HUES48 (cell line): ENCODE measurements around the gene DOCK8.
"Not testable (repeated sequence)": the region's sequence is repeated elsewhere in the genome, so short reads cannot be mapped to it uniquely, and the experiment has no call there.

Experiments used
- H3K27ac ChIP-seq: one replicate; pipeline ENCODE4 v1.7.0; 2013; ENCODE audit warnings: low read depth, low read length, inconsistent platforms
- H3K27me3 ChIP-seq: 2 replicates; pipeline ENCODE4 v1.6.1; 2013; ENCODE audit warnings: mild to moderate bottlenecking, low read length; ENCODE audit not compliant: control insufficient read depth, insufficient read depth
- H3K36me3 ChIP-seq: 2 replicates; pipeline ENCODE4 v1.6.1; 2013; ENCODE audit warnings: low read length; ENCODE audit not compliant: control insufficient read depth, insufficient read depth
- H3K4me1 ChIP-seq: 2 replicates; pipeline ENCODE4 v1.6.1; 2013; ENCODE audit warnings: mild to moderate bottlenecking, low read length; ENCODE audit not compliant: control insufficient read depth, insufficient read depth
- H3K4me3 ChIP-seq: 2 replicates; pipeline ENCODE4 v1.5.1; 2013; ENCODE audit warnings: mild to moderate bottlenecking, low read depth, low read length
- H3K9ac ChIP-seq: 2 replicates; pipeline ENCODE4 v1.6.1; 2013; ENCODE audit warnings: mild to moderate bottlenecking, low read depth, low read length, moderate library complexity
- H3K9me3 ChIP-seq: 2 replicates; pipeline ENCODE4 v1.6.1; 2013; ENCODE audit warnings: low read length; ENCODE audit not compliant: control insufficient read depth, insufficient read depth

The DOCK8 gene

GRCh38 chr9:227860-228259 lies 13.2 kb downstream of the DOCK8 start:
- H3K4me3 ChIP-seq, result no peak overlapping the region
- H3K9me3 ChIP-seq, result no peaks in the 10 kb centered on the region
- H3K27ac ChIP-seq, result no peak overlapping the region
- no peaks in the 10 kb centered on the region for H3K27me3 ChIP-seq
- H3K36me3 ChIP-seq, result no peaks in the 10 kb centered on the region
- H3K4me1 ChIP-seq, result no peaks in the 10 kb centered on the region
- no peak overlapping the region for H3K9ac ChIP-seq

DNA sequence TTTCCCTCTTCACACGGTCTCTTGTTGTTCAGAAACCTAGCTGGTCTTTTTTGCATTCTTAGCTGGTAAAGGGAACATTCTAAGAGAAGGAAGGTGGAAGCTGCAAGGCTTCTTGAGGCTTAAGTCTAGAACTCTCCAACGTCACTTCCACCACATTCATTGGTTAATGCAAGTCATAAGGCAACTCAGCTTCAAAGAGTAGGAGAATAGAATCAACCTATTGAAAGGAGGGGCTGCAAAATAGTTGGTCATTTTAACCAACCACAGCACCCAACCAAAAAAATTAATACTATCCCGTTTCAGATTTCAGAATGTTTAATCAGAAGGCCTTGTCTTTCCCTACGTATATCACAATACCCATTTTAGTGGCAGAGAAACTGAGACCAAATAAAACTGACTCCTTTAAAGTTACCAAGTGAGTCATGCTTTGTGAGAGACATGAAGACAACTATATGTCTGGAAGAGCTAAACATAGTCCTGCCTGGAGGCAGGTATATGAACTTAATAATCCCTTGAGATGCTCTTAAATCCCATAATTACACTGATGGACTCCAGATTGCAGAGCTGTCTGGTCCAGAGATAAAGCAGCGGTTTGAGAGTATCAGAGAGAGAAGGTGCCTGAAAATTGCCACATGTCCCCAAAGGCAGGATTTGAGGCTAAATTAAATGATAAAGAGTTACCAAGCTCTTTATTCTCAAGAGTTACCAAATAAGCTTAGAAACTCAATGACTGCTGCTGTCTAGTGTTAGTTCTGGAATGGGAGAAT lies 14.4 kb downstream of the DOCK8 start:
- H3K27me3 ChIP-seq, result no peaks in the 10 kb centered on the region
- H3K36me3 ChIP-seq, result no peaks in the 10 kb centered on the region
- no peaks in the 10 kb centered on the region for H3K4me1 ChIP-seq
- no peak overlapping the region for H3K27ac ChIP-seq
- H3K9me3 ChIP-seq, result no peaks in the 10 kb centered on the region
- no peak overlapping the region for H3K4me3 ChIP-seq
- no peak overlapping the region for H3K9ac ChIP-seq

DNA sequence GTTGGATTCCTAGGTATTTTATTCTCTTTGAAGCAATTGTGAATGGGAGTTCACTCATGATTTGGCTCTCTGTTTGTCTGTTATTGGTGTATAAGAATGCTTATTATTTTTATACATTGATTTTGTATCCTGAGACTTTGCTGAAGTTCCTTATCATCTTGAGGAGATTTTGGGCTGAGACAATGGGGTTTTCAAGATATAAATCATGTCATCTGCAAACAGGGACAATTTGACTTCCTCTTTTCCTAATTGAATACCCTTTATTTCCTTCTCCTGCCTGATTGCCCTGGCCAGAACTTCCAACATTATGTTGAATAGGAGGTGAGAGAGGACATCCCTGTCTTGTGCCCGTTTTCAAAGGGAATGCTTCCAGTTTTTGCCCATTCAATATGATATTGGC lies 17.0 kb downstream of the DOCK8 start:
- H3K27me3 ChIP-seq, H3K9me3 ChIP-seq, H3K36me3 ChIP-seq: not testable (repeated sequence)

GRCh38 chr9:233708-234107 lies 19.0 kb downstream of the DOCK8 start:
- not testable (repeated sequence) for H3K27ac ChIP-seq, H3K36me3 ChIP-seq, H3K9ac ChIP-seq, H3K4me3 ChIP-seq, H3K9me3 ChIP-seq, H3K4me1 ChIP-seq, H3K27me3 ChIP-seq

More for the DNA sequence above, 17.0 kb downstream of the DOCK8 start:
- not testable (repeated sequence) for H3K4me1 ChIP-seq, H3K9ac ChIP-seq, H3K27ac ChIP-seq, H3K4me3 ChIP-seq

GRCh38 chr9:237141-237857 lies 22.6 kb downstream of the DOCK8 start:
- no peaks in the 10 kb centered on the region for H3K9me3 ChIP-seq
- no peak overlapping the region for H3K9ac ChIP-seq
- no peak overlapping the region for H3K27ac ChIP-seq
- no peaks in the 10 kb centered on the region for H3K4me1 ChIP-seq
- H3K36me3 ChIP-seq, result no peaks in the 10 kb centered on the region
- no peaks in the 10 kb centered on the region for H3K27me3 ChIP-seq
- H3K4me3 ChIP-seq, result no peak overlapping the region

DNA sequence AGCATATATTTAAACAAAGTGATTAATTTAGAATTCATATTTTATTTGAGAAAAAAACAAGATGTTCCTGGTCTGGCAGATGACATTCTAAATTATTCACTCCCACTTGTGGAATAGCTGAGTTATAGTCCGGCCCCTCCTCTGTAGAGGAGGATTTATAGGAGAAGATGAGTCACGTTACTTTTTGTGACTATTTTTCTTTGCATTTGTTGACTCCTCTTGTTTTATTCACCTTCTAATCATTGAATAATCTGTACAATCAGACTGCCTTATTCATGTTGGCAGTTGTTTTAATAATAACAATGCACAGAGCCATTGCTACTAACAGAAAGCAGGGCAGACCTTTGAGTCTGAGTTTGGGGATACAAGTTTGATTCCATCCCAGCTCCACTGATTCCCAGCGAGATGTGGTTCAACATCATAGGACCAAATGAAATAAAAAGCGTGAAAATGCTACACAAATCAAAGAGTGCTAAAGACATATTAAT lies 23.2 kb downstream of the DOCK8 start:
- no peaks in the 10 kb centered on the region for H3K9me3 ChIP-seq
- H3K27me3 ChIP-seq, result no peaks in the 10 kb centered on the region
- H3K36me3 ChIP-seq, result no peaks in the 10 kb centered on the region
- no peak overlapping the region for H3K9ac ChIP-seq
- H3K4me3 ChIP-seq, result no peak overlapping the region
- no peaks in the 10 kb centered on the region for H3K4me1 ChIP-seq
- no peak overlapping the region for H3K27ac ChIP-seq

DNA sequence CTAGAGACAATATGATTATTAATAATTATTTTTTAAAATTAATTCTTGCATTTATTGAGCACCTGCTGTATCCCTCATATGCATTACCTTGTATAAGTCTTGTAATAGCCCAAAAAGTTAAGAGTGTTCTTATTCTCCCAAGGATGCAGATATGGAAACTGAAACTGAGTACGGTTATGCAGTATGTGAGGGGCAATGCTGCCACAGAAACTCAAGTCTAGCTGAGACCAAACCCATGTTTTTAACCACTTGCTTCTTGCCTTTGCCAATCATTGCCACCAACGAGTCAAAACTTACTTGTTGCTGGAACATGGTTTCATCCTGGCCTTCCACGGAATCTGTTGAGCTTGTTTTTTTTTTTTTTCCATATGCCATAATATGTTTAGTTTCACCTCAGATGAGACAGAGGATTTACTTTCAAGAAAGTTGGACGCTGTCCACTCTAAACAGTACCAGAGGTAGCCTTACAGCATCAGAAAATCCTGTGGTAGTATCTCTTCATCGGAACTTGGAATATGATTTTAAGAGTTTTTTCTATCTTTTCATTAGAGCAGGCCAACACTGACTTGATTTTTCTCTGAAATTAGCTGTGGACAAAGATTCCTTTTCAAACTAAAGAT lies 27.9 kb downstream of the DOCK8 start:
- H3K4me3 ChIP-seq, result no peak overlapping the region
- no peaks in the 10 kb centered on the region for H3K27me3 ChIP-seq
- H3K9me3 ChIP-seq, result no peaks in the 10 kb centered on the region
- no peak overlapping the region for H3K9ac ChIP-seq
- H3K36me3 ChIP-seq, result no peaks in the 10 kb centered on the region
- H3K27ac ChIP-seq, result no peak overlapping the region
- H3K4me1 ChIP-seq, result no peaks in the 10 kb centered on the region

DNA sequence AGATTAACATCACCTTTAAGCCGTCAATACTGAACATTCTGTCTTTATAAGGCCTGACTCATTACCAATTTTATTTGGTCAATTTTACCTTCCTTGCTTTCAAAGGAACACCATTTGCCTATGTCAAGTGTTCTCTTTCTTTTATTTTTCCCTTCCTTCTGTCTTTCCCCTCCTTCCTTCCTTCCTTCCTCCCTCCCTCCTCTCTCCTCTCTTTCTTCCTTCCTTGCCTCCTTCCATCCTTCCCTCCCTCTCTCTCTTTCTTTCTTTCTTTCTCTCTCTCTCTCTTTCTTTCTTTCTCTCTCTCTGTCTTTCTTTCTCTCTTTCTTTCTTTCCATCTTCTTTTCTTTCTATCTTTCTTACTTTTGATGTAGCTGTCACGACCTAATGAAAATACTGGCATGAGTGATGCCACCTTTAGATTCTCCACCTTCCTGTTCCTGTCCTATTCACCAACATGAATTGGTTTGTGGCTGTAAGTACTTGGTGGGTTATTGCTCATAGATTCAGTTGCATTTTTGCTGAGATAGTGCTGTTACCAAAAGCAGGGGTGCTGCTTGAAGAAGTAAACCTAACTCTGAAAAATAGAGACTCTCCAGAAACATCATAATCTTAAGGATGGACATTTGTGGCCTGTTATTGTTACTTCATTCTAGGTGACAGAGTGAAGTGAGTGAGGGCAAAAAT lies 33.8 kb downstream of the DOCK8 start:
- H3K9me3 ChIP-seq, result no peaks in the 10 kb centered on the region
- H3K9ac ChIP-seq, result no peak overlapping the region
- no peak overlapping the region for H3K4me3 ChIP-seq
- H3K4me1 ChIP-seq, result no peaks in the 10 kb centered on the region
- no peaks in the 10 kb centered on the region; the same call in 1 of the 2 replicates for H3K27me3 ChIP-seq
- no peaks in the 10 kb centered on the region for H3K36me3 ChIP-seq
- H3K27ac ChIP-seq, result no peak overlapping the region

GRCh38 chr9:249025-249424 lies 34.4 kb downstream of the DOCK8 start:
- Histone ChIP-seq H3K4me1 (no peaks in the 10 kb centered on the region), H3K9ac (no peak overlapping the region), H3K27me3 (no peaks in the 10 kb centered on the region; the same call in 1 of the 2 replicates), H3K9me3 (no peaks in the 10 kb centered on the region), H3K27ac (no peak overlapping the region), H3K36me3 (no peaks in the 10 kb centered on the region), H3K4me3 (no peak overlapping the region)

DNA sequence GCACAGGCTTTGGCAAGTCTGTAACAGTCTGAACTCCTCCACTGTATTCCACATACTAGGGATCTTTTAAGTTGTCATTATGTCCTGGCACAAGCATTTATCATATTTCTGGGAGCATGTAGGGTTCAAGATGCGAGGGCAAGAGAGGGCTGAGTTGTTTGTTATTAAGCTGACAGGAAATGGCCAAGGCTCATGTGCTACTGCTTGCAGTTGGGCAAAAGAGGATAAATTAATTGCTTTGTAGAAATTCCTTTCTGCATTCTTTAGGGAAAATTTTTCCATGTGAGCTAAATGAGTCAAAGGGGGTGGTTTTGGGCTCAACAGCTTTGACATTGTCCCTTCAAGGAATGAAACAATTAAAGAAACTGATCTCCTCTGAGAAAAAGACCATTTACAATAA lies 35.4 kb downstream of the DOCK8 start:
- no peaks in the 10 kb centered on the region for H3K4me1 ChIP-seq
- H3K9ac ChIP-seq, result no peak overlapping the region
- H3K9me3 ChIP-seq, result no peaks in the 10 kb centered on the region
- no peak overlapping the region for H3K27ac ChIP-seq
- no peaks in the 10 kb centered on the region for H3K36me3 ChIP-seq
- no peak overlapping the region for H3K4me3 ChIP-seq
- H3K27me3 ChIP-seq, result no peaks in the 10 kb centered on the region; the same call in 1 of the 2 replicates
